CD4-positive, alpha-beta T cell treated with Interleukin-15 for 1 hour (primary cell): ENCODE measurements around the gene ZYG11B.
"Not testable (repeated sequence)": the region's sequence is repeated elsewhere in the genome, so short reads cannot be mapped to it uniquely, and the experiment has no call there.

Source experiments
- DNase-seq: peaks from one replicate; pipeline ENCODE4 v3.0.0-alpha.2; 2020

The ZYG11B gene

DNA sequence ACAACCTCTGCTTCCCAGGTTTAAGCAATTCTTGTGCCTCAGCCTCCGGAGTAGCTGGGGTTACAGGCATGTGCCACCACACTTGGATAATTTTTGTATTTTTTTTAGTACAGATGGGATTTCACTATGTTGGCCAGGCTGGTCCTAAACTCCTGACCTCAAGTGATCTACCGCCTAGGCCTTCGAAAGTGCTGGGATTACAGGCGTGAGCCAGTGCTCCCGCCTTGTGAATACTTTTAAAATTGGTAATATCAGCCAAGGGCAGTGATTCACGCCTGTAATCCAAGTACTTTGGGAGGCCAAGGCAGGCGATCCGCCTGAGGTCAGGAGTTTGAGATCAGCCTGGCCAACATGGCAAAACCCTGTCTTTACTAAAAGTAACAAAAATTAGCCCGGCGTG lies 33.7 kb downstream of the ZYG11B start:
- no peak for DNase-seq

DNA sequence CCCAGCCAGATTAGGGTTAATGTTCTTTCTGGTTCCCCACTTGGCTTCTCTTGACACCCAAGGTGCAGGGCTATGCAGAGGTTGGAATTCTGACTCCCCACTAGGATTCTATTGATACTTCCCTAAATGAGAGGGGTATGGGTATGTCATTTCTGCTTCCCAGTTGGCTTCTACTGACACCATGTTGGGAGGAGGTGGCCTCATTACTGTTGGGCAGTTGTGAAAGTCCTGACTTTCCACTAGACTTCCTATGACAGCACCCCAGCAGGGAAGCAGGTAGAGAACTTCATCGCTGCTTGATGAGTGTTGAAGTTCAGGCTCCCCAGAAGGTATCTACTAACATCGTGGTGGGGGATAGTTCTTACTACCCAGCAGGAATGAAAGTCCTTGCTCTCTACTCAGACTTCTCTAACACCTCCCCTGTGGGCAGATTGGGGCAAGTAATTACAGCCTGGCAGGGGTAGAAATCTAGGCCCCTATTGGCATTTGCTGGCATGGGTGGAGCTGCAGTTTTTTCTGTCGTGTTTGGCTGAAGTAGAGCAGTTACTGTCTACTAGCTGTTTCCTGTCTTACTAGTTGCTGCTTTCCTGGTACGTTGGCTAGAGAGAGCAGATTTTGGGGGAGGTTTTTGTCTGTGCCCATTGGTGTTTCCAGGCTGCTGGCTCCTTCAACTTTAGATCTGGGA lies 41.5 kb downstream of the ZYG11B start:
- no peak for DNase-seq

DNA sequence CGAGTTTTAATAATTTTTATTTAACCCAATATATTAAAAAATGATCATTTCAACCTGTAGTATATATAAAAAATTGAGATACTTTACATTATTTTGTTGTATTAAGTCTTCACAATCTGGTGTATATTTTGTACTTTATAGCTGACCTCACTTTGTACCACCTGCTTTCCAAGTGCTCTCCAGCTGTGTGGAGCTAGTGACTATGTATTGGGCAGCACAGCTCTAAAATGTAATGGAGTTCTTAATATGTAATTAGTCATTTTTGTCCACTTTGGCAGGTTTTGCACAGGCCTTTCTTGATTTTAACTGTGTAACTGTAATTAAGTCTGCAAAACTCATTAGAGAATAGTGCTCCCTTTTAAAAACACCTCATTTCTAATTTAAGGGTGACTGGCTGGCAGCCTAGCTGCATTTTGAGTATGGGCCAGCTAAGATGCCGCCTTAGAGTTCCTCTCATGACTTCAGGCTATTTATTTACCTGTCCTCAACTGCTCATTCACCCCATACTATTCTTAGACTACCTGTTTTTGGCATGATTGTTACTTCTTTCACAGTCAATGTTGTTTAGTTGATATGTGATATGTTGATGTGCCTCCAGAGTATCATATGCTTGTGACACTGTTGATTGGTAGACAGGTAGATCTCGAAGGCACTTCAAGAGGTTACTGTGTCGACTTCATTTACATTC lies 43.2 kb downstream of the ZYG11B start:
- no peak for DNase-seq

DNA sequence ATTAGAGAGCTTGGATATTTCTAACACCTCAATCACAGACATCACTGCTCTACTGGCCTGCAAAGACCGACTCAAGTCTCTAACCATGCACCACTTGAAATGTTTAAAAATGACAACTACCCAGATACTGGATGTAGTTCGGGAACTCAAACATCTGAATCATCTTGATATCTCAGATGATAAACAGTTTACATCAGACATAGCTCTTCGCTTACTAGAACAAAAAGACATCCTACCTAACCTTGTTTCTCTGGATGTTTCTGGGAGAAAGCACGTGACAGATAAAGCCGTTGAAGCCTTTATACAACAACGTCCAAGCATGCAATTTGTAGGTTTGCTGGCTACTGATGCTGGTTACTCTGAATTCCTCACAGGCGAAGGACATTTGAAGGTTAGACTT lies 45.1 kb downstream of the ZYG11B start:
- no peak for DNase-seq

DNA sequence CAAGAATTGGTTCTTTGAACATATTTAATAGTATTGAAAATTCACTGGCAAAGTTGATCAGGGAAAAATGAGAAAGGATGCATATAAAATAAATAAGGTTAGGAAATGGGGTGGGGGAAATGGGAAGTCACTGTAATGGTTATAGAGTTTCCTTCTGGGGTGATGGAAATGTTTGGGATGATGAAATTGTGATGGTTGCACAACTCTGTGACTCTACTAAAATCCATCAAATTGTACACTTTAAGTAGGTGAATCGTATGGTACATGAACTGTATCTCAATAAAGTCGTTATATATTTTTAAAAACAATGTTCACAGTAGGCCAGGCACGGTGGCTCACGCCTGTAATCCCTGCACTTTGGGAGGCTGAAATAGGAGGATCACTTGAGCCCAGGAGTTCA lies 59.9 kb downstream of the ZYG11B start:
- no peak for DNase-seq

DNA sequence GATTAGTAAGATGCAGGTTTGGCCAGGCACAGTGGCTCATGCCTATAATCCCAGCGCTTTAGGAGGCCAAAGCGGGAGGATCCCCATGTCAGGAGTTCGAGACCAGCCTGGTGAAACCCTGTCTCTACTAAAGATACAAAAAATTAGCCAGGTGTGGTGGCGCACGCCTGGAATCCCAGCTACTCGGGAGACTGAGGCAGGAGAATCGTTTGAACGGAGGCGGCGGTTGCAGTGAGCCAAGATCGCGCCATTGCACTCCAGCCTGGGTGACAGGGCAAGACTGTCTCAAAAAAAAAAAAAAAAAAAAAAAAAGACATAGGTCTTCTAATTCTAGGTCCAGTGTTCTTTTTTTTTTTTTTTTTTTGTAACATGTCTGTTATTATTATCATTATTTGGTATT lies 64.2 kb downstream of the ZYG11B start:
- DNase-seq = not testable (repeated sequence)

DNA sequence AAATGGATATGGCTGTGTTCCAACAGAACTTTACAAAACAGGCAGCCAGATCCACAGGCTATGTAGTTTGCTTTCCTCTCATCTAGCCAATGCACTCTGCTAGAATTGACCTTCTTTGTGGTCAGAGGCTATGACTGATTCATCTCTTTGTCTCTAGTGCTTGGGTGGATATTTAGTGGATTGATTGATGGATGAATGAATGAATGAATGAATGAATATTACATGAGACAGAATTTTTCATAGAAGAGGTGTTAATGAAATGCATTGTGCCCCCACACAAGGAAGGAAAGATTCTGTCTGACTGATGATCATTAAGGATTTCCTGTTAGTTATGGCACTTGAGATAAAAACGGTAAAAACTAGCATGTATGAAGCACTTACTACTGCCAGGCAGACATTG lies 65.8 kb downstream of the ZYG11B start:
- no peak for DNase-seq

DNA sequence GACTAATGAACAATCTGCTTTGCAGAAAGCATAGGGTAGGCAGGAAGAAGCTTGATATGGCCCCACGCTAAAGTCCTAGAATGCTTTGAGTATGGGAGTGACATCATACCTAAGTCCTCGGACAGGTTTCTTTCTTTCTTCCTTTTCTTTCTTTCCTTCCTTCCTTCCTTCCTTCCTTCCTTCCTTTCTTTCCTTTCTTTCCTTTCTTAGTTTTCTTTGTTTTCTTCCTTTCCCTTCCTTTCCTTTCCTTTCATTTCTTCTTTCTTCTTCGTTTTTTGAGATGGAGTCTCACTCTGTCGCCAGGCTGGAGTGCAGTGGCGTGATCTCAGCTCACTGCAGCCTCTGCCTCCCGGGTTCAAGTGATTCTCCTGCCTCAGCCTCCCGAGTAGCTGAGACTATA lies 67.5 kb downstream of the ZYG11B start:
- DNase-seq = not testable (repeated sequence)

DNA sequence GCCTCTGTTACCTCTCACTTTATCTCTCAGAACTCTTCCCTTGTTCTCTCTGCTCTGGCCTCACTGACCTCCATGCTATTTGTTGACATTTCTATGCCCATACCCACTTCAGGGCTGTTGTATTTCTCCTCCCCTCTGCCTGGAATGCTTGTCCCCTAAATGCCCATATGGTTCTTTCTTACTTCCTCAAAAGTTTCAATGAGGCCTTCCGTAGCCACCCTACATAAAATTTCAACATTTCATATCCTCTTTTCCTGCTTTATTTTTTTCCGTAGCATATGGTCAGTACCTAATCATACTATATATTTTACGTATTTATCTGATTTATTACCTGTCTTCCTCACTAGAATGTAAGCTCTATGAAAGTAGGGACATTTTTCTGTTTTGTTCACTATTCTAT lies 69.2 kb downstream of the ZYG11B start:
- DNase-seq = no peak

DNA sequence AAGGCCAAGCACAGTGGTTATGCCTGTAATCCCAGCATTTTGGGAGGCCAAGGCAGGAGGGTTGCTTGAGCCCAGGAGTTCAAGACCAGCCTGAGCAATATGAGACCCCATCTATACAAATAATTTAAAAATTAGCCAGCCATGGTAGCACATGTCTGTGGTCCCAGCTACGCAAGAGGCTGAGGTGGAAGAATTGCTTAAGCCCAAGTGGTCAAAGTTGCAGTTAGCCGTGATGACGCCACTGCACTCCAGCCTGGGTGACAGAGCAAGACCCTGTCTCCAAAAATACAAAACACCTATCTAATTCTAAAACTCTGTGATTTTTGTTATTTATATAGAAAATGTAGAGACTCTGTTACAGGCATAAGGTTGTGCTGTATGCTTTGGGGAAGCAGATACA lies 72.1 kb downstream of the ZYG11B start:
- DNase-seq = no peak

DNA sequence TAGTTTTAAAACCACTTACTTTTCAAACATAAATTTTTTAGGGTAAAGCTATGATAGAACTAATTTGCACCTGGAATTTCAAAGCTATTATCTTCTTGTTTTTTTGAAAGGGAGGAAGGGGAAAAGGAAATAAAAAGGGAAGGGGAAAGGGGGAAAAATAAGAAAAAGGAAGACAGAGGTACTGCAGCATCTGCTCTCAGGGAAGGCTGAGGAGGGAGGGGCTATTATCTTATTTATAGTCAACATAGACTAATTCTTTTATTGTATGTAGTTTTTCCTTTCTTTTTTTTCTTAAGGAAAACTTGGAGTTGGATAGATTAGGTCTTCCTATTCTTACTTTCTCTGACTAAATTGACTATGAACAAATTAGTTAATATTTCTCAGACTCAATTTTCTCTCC lies 74.8 kb downstream of the ZYG11B start:
- no peak for DNase-seq

DNA sequence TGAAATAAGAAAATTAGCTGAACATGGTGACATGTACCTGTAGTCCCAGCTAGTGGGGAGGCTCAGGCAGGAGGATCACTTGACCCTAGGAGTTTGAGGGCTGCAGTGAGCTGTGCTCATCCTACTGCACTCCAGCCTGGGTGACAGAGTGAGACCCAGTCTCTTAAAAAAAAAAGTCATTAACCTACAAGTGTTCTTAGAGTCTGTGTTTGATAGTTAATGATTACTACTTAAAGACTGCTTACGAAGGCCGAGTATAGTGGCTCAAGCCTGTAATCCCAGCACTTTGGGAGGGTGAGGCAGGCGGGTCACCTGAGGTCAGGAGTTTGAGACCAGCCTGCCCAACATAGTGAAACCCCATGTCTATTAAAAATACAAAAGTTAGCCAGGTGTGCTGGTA lies 77.8 kb downstream of the ZYG11B start:
- not testable (repeated sequence) for DNase-seq

DNA sequence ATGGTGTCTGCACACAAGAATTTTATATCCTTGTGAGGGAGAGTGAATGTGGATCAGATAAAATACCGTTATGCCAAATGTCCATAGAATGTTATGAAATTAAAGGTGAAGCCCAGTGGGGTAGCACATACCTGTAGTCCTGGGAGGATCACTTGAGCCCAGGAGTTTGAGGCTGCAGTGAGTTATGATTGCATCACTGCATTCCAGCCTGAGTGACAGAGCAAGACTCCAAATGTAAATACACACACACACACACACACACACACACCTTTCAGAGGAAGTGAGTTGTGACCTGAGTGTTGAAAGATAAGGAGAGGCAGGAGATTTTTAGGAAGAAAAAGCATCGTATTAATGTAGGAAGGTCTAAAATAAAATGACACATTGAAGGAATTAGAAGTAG lies 88.2 kb downstream of the ZYG11B start:
- DNase-seq = no peak

DNA sequence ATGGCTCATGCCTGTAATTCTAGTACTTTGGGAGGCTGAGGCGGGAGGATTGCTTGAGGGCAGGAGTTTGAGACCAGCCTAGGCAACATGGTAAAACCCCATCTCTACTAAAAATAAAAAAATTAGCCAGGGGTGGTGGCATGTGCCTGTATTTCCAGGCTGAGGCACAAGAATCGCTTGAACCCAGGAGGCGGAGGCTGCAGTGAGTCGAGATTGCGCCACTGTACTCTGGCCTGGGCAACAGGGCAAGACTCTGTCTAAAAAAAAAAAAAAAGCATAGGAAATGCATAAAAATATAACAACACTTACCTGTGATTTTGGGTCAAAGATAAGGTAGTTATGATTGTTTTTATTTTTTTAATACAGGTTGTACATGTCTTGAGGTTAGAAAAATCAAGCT lies 94.6 kb downstream of the ZYG11B start:
- DNase-seq = not testable (repeated sequence)

DNA sequence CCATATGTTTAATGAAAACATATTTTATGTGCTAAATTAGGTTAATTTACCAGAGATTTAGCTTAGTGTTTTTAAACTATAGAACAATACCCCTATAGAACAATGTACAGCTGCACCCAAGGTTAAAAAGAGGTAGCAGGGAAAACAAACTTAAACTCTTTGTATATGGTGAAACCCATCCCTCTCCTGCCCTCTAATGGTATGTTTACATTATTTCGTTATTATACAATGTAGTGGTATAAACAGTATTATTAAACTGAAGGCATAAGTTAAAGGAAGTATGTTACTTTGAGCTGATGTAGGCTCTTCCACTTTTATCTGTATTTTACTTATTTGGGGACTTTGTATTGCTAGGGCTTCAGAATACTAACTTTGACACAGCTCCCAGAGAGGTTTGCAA lies 99.6 kb downstream of the ZYG11B start:
- DNase-seq = no peak

DNA sequence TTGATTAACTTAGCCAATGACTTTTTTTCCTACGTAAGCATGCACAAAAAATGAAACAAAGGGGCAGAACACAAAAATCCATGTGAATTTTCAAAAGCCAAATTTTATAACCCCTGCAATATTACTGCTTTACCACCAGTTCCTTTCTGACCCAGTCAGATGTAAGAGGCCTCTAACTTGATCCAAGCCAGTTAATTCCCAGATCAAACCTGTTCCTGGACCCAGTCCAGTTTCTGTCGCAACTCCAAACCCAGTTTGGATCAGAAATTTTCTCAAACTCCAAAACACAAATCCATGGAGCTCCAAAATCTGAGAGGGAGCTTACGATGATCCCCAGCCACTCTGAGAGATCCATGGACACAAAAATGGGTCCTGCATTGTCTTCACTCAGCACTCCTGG lies 108.5 kb downstream of the ZYG11B start:
- no peak for DNase-seq

DNA sequence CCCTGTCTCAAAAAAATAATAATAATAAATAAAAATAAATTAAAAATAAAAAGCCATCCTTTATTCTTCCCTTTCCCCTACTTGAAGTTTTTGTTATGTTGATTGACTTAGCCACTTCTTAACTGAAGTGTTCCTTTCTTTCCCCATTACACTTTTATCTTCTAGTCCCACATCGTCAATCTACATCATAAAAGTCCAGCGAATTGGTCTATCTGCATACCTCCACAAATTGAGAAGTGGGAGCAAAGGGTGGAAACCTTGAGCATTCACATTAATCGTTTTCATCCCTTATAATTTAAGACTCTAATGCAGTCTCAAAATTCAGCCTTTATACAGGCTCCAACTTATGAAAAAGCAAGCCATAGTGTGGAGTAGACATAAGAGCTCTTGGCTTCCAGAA lies 109.8 kb downstream of the ZYG11B start:
- no peak for DNase-seq

DNA sequence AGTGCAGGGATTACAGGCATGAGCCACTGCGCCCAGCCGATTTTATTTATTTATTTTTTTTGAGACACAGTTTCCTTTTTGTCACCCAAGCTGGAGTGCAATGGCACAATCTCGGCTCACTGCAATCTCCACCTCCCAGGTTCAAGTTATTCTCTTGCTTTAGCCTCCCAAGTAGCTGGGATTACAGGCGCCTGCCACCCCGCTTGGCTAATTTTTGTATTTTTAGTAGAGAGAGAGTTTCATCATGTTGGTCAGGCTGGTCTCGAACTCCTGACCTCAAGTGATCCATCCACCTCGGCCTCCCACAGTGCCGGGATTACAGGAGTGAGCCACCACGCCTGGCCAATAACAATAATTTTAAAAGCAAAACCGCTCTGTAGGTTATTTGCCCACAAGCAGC lies 112.9 kb downstream of the ZYG11B start:
- not testable (repeated sequence) for DNase-seq

DNA sequence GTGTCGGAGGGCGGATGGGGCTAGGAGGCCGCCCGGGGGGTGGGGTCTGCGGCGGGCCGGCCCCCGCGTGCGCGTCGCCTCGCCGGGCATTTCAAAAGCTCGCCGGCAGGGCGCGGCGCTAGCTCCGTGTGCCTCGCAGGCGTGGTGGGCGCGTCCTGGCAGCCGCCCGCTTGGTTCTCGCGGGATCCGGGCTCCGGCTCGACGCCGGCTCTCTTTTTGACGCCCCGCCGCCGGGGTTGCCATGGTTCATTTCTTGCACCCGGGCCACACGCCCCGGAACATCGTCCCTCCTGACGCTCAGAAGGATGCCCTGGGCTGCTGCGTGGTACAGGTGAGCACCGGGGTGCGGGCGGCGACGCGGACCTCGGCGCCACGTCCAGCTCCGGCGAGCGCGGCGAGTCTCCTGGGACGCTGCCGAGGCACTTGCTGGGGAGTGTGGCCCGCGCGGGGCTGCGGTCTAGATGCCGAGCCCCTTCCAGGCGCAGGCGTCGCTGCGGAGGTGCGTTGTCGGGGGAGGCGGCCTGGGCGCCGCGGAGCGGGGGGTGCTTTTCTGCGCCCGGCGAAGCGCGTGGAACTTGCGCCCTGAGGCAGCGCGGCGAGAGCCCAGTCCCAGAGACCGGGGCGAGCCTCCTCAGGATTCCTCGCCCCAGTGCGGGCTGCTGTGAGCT lies 116.5 kb downstream of the ZYG11B start, which contains the start of gene ZYG11A:
ZYG11A (plus strand) TSS at position 118 of the 668 bp plus-strand sequence; CDS start at position 242, 124 bp downstream.
- peak; percentile 72 for DNase-seq

DNA sequence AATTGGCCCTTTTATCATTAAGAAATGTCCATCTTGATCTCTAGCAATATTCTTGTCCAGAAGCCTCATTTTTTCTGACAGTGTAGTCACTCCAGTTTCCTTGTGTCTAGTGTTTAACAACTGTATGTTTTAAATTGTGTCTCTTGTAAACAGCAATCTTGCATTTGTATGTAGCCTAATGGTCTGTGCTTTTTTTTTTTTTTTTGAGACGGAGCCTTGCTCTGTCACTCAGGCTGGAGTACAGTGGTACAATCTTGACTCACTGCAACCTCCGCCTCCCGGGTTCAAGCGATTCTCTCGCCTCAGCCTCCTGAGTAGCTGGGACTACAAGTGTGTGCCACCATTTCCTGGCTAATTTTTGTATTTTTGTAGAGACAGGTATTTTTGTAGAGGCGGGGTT lies 118.9 kb downstream of the ZYG11B start:
- not testable (repeated sequence) for DNase-seq

DNA sequence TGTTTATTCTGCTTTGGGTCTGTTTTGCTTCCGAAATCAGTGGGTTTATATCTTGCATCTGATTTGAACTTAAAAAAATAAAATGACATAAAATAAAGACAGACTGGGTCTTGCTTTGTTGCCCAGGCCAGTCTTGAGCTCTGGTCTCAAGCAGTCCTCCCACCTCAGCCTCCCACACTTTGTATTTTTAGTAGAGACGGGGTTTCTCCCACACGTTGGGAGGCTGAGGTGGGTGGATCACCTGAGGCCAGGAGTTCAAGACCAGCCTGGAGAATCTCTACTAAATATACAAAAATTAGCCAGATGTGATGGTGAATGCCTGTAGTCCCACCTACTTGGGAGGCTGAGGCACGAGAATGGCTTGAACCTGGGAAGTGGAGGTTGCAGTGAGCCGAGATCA lies 122.2 kb downstream of the ZYG11B start:
- DNase-seq = no peak

DNA sequence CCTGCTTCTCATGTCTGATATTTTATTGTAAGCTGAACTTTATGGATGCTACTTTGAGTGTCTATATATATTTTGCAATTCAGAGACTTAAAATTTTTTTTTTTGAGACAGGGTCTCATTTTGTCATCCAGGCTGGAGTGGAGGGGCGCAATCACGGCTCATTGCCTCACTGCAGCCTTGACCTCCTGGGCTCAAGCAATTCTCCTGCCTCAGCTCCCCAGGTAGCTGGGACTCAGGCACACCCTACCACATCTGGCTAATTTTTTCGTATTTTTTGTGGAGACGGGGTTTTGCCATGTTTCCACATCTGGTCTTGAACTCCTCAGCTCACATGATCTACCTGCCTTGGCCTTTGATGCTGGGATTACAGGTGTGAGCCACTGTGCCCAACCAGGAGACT lies 124.7 kb downstream of the ZYG11B start:
- DNase-seq = no peak

DNA sequence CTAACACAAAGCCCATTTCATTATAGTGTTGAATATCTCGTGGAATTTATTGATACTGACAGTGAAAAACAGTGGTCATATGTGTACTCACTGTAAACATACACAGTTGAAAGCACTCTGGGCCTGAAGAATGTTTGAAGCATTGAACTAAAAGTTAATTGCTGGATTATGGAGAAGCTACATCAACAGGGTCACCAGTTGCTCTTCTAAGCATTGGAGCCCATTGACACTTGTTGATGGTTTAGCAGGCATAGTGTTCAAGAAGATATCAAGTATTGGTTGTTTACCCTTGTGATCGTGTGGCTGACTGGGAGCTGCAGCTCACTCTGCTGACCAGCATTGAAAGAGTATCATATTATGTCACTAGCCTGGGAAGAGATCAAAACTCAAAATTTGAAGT lies 126.6 kb downstream of the ZYG11B start:
- DNase-seq = no peak

DNA sequence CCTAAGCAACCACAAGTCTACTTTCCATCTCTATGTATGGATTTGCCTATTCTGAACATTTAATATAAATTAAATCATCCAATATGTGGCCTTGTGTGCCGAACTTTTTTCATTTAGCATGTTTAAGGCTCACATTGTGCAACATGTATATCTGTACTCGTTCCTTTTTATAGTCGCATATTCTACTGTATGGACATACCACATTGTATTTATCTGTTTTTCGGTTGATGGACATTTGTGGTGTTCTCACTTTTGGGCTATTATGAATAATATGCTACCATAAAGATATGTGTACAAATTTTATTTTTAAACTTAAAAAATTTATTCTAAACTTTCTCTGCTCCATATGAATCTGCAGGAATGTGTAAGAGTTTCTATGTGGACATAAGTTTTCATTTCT lies 129.3 kb downstream of the ZYG11B start:
- DNase-seq = no peak
